ENCODE results near the gene PFDN2. TPM values are rescaled to one million over a fixed set of nuclear protein-coding genes. Genes with fewer than 3 reads are reported as not detected.

The PFDN2 gene
- polyA plus RNA-seq, 1 donor from 2014 or later, result 95.2 TPM

GRCh38 chr1:161158316-161159010 is 40.6 kb upstream of the PFDN2 start:
- H3K4me3 Mint-ChIP-seq, result peak overlapping the region; percentile 89 to 98 (median 95)
- no peaks in the 10 kb centered on the region for H3K9me3 Mint-ChIP-seq
- H3K4me1 Mint-ChIP-seq, result peaks cover 35 to 52% (median 41%) of the 10 kb centered on the region in 3 donors
- H3K36me3 Mint-ChIP-seq, result peaks cover 1% of the 10 kb centered on the region
- H3K27me3 Mint-ChIP-seq, result no peaks in the 10 kb centered on the region
- H3K27ac Mint-ChIP-seq, result peak overlapping the region; percentile 88 to 96 (median 93)

DNA sequence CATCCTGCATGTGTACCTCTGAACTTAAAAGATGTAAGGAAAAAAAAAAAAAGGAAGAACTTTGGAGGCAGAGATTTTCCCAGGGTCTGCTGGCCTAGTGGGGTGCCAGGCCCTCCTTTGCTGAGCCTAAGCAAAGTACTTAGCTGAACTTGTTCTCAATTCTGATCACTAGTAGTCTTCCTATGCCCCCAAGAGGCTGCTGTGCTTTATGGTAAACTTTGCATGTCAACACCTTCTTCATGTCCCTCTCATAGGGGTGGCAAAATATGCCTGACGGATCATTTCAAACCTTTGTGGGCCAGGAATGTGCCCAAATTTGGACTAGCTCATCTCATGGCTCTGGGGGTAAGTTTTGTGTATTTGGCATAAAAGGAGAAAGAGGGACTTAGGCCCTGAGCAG is 40.0 kb upstream of the PFDN2 start:
- Mint-ChIP-seq H3K9me3 (no peaks in the 10 kb centered on the region), H3K36me3 (no peaks in the 10 kb centered on the region), H3K27ac (peak overlapping the region in 2 of 3 donors; percentile 8 to 88), H3K4me1 (peaks cover 35 to 52% (median 39%) of the 10 kb centered on the region in 3 donors), H3K4me3 (peak overlapping the region in 3 of 4 donors; percentile 0 to 93 (median 9)), H3K27me3 (no peaks in the 10 kb centered on the region)

GRCh38 chr1:161153682-161154337 is 36.0 kb upstream of the PFDN2 start, which contains the start of gene UFC1:
UFC1 (plus strand) TSS chr1:161153978; CDS start chr1:161153998, 20 bp downstream.
- Mint-ChIP-seq H3K27me3 (no peaks in the 10 kb centered on the region), H3K27ac (peak within 1 kb of the TSS; percentile 95 to 100 (median 100))

DNA sequence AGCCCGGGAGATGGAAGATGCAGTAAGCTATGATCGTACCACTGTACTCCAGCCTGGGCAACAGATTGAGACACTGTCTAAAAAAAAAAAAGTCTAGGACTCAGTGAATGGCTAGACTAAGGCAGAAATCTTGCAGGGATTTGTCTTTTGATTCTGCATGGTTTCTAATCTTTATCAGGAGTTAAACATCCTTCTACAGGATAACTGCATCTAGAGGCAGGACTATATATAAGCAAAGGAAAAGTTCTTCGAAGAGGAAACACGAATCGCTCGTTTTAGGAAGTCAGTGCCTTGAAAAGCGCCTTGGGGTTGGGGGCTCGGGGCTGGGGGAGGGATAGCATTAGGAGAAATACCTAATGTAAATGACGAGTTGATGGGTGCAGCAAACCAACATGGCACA is 35.3 kb upstream of the PFDN2 start:
- peak overlapping the region; percentile 81 to 100 (median 95) for H3K27ac Mint-ChIP-seq
- H3K36me3 Mint-ChIP-seq, result no peaks in the 10 kb centered on the region
- peaks cover 12 to 34% (median 13%) of the 10 kb centered on the region in 3 donors for H3K4me1 Mint-ChIP-seq
- no peaks in the 10 kb centered on the region for H3K27me3 Mint-ChIP-seq
- peak overlapping the region; percentile 96 to 99 (median 97) for H3K4me3 Mint-ChIP-seq
- H3K9me3 Mint-ChIP-seq, result no peaks in the 10 kb centered on the region

More at GRCh38 chr1:161153682-161154337, 36.0 kb upstream of the PFDN2 start, which contains the start of gene UFC1:
- H3K36me3 Mint-ChIP-seq, result no peaks in the 10 kb centered on the region
- H3K4me3 Mint-ChIP-seq, result peak within 1 kb of the TSS; percentile 96 to 99 (median 97)
- H3K4me1 Mint-ChIP-seq, result peaks cover 12 to 40% (median 15%) of the 10 kb centered on the region in 3 donors
- no peaks in the 10 kb centered on the region for H3K9me3 Mint-ChIP-seq

DNA sequence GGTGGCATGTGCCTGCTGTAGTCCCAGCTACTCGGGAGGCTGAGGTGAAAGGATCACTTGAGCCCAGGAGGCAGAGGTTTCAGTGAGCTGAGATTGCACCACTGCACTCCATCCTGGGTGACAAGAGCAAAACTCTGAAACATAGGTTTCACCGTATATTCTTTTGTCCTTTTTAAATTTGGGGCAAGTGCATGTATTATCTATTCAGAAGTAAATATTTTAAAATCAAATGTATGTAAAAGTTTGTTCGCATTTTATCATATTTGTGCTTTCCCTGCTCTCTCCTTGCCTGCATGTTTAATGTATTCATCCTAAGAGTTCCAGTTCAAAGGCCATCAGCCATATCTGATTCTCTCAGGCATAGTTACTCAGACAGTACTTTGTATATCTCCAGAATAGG is 28.0 kb upstream of the PFDN2 start:
- Mint-ChIP-seq H3K9me3 (no peaks in the 10 kb centered on the region), H3K27me3 (no peaks in the 10 kb centered on the region), H3K36me3 (no peaks in the 10 kb centered on the region), H3K27ac (no peak overlapping the region), H3K4me3 (no peak overlapping the region), H3K4me1 (no peaks in the 10 kb centered on the region)

- Mint-ChIP-seq H3K4me3 (no peak overlapping the region), H3K9me3 (no peaks in the 10 kb centered on the region), H3K36me3 (no peaks in the 10 kb centered on the region), H3K27me3 (no peaks in the 10 kb centered on the region), H3K27ac (no peak overlapping the region), H3K4me1 (peaks cover 0 to 7% (median 5%) of the 10 kb centered on the region in 3 donors)
Measured at GRCh38 chr1:161140755-161141400, 23.0 kb upstream of the PFDN2 start.

GRCh38 chr1:161139766-161140165 is 21.9 kb upstream of the PFDN2 start:
- Mint-ChIP-seq H3K27ac (no peak overlapping the region), H3K4me3 (peak overlapping the region in 1 of 4 donors; percentile 23), H3K9me3 (no peaks in the 10 kb centered on the region), H3K4me1 (peaks cover 2 to 7% (median 7%) of the 10 kb centered on the region in 3 donors), H3K27me3 (no peaks in the 10 kb centered on the region), H3K36me3 (no peaks in the 10 kb centered on the region)

GRCh38 chr1:161138431-161138830 is 20.6 kb upstream of the PFDN2 start:
- Mint-ChIP-seq H3K9me3 (no peaks in the 10 kb centered on the region), H3K4me3 (peak overlapping the region in 1 of 4 donors; percentile 70), H3K27me3 (no peaks in the 10 kb centered on the region), H3K4me1 (peaks cover 2 to 7% (median 7%) of the 10 kb centered on the region in 3 donors), H3K36me3 (no peaks in the 10 kb centered on the region), H3K27ac (peak overlapping the region in 2 of 3 donors; percentile 32 to 52)

DNA sequence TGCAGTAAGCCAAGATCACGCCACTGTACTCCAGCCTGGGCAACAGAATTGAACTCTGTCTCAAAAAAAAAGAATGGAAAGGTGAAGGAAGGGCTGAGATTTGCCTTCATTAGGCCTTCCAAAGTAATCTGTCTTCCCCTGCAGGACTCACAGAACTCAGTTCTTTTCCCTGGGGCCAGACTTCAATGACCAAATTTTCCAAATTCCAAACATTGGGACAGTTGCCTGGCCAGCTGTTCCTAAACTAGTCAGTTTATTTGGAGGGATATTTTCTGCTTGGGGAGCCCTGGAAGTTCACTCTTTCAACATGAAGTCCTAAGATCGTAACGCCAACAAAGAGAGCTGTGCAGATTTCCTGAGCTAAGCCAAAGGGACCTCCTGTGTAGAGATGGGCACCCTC is 20.0 kb upstream of the PFDN2 start:
- Mint-ChIP-seq H3K27me3 (no peaks in the 10 kb centered on the region), H3K36me3 (no peaks in the 10 kb centered on the region)

GRCh38 chr1:161133220-161133740 is 15.4 kb upstream of the PFDN2 start:
- H3K4me3 Mint-ChIP-seq, result no peak overlapping the region
- no peaks in the 10 kb centered on the region for H3K9me3 Mint-ChIP-seq
- no peak overlapping the region for H3K27ac Mint-ChIP-seq
- H3K27me3 Mint-ChIP-seq, result no peaks in the 10 kb centered on the region
- H3K36me3 Mint-ChIP-seq, result peaks cover 5% of the 10 kb centered on the region
- peaks cover 17 to 24% (median 18%) of the 10 kb centered on the region in 3 donors for H3K4me1 Mint-ChIP-seq

More for the DNA sequence above, 20.0 kb upstream of the PFDN2 start:
- Mint-ChIP-seq H3K4me1 (peaks cover 2 to 7% (median 7%) of the 10 kb centered on the region in 3 donors), H3K9me3 (no peaks in the 10 kb centered on the region), H3K4me3 (peak overlapping the region in 1 of 4 donors; percentile 70), H3K27ac (peak overlapping the region in 1 of 3 donors; percentile 32)

DNA sequence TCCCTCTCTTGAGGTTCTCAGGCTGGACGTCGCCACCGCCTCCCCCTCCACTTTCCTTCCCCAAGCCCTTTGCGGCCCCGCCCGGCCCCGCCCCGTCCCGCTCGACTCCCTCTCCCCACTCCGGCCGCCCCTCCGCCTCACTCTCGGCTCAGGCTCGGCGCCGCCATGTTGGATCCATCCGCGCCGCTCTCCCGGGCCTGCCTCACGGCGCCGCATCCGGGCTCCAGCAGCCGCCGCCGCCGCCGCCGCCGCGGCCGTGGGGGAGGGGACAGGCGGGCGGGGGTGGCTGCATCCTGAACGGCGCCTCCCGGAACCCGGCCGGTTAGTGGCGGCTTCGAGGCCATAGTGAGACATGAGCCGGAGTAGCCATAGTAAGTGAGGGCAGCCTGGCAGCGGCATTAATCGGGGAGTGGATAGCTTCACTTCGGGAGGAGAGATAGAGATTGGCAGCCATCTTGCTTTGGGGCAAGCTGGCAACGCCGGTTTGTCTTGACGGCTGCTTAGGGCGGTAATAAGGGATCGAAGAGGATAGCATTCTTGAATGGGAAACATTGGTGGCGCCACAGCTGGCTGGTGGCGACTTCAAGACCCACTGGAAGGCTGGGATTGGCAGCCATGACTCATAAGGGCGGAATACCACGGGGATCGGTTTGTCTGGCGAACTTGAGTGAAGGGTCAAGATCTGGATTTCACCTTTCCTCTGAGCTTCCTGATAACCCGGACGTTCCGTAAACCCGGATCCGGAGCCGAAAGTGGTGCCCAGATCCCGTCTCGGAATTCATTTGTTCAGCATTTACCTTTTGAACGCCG is 14.8 kb upstream of the PFDN2 start, which contains the start of gene DEDD:
Gene DEDD, minus strand, starts transcription at position 258 of the 810 bp plus-strand sequence. CDS start 8,205 bp downstream, outside the sequence.
- peaks cover 16 to 29% (median 17%) of the 10 kb centered on the region in 3 donors for H3K4me1 Mint-ChIP-seq
- H3K9me3 Mint-ChIP-seq, result no peaks in the 10 kb centered on the region
- H3K27me3 Mint-ChIP-seq, result no peaks in the 10 kb centered on the region
- H3K4me3 Mint-ChIP-seq, result peak within 1 kb of the TSS in 1 of 4 donors; percentile 84
- peak within 1 kb of the TSS in 2 of 3 donors; percentile 83 to 92 for H3K27ac Mint-ChIP-seq
- peaks cover 5% of the 10 kb centered on the region for H3K36me3 Mint-ChIP-seq

DNA sequence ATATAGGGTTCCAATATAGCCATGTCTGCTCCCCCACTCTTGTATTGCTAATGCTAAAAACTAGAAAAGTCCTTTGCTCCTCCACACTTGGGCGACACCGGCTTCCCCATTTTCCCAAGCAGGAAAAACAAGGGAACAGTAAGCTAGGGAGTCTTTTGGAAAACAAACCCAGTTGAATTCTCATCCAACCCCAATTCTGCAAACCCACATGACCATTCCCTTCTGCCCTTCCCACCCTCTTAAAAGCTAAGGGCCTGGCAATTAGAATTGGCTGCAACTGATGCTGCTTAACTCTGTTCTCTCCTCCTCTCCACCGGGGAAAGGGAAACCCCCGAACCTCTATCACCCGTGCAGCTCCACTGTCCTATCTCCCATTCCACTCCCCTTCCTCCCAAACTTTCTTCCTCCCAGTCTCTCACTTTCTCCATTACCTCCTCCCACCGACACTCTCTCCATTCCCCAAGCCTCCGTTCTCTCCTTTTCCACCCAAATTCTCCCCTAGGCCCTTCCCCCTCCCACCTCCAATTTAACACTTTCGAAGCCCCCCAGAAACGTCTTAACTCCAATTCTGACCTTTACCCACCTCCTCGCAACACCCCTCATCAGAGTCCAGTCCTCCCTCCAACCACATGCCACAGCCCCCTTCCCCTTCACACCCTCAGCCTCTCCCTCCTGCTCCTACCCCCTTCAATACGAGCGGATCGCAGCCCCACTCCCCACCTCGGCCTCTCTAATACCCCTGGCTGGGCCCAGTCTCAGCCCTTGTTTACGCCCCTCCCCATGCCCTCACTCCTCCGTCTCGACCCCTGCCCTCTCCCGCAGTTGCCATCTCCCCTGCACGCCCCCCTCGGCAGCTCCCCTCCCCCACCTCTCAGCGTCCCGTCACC is 13.9 kb upstream of the PFDN2 start:
- peak overlapping the region in 2 of 3 donors; percentile 83 to 92 for H3K27ac Mint-ChIP-seq
- no peaks in the 10 kb centered on the region for H3K27me3 Mint-ChIP-seq
- H3K36me3 Mint-ChIP-seq, result peaks cover 5% of the 10 kb centered on the region
- H3K9me3 Mint-ChIP-seq, result no peaks in the 10 kb centered on the region
- peaks cover 16 to 34% (median 20%) of the 10 kb centered on the region in 3 donors for H3K4me1 Mint-ChIP-seq
- peak overlapping the region in 1 of 4 donors; percentile 84 for H3K4me3 Mint-ChIP-seq

- Mint-ChIP-seq H3K4me1 (peaks cover 16 to 37% (median 18%) of the 10 kb centered on the region in 3 donors), H3K4me3 (peak overlapping the region in 3 of 4 donors; percentile 3 to 84 (median 27)), H3K27ac (peak overlapping the region in 2 of 3 donors; percentile 26 to 92), H3K36me3 (peaks cover 8% of the 10 kb centered on the region), H3K9me3 (no peaks in the 10 kb centered on the region), H3K27me3 (no peaks in the 10 kb centered on the region)
Measured at GRCh38 chr1:161130266-161130665, 12.4 kb upstream of the PFDN2 start.
